B cell (primary cell): ENCODE measurements around the gene HYAL2. TPM values are rescaled to one million over a fixed set of nuclear protein-coding genes. Genes with fewer than 3 reads are reported as not detected.

ENCODE experiments used
- ATAC-seq: fragments of 200-7000 bp; cut with Tn5 transposase; one replicate; pipeline ENCODE4 v1.10.0; 2021; ENCODE audit warnings: low read depth, mild to moderate bottlenecking, moderate number of reproducible peaks, moderate library complexity
- CTCF ChIA-PET: fragments of 350-600 bp; sonication (Branson Sonifier 250); formaldehyde crosslinking; loops from one replicate; lab custom pipeline; 2021; ENCODE audit warnings: antibody characterized with exemption, inconsistent platforms; lab: Charles Lee
- POLR2A ChIA-PET: fragments of 350-600 bp; sonication (Branson Sonifier 250); formaldehyde crosslinking; loops from one replicate; lab custom pipeline; 2021; ENCODE audit warnings: antibody characterized with exemption; lab: Charles Lee
- DNase-seq: peaks from one replicate; pipeline ENCODE4 v3.0.0; 2013
- H2AFZ ChIP-seq: 2 replicates; pipeline ENCODE4 v1.6.1; 2012; ENCODE audit warnings: mild to moderate bottlenecking, low read depth, low read length; ENCODE audit not compliant: insufficient read depth, poor library complexity, severe bottlenecking
- H3K27ac ChIP-seq, 2 donors: 1 replicate in 1 of 2; 2 replicates in 1 of 2; pipeline ENCODE4 v1.5.1; 2012 to 2013; ENCODE audit warnings: low read length in 2 of 2, mild to moderate bottlenecking in 2 of 2, moderate library complexity in 1 of 2
- H3K27me3 ChIP-seq, 4 experiments: fragments of 200-600 bp in 1 of 4; sonication (generic) in 1 of 4; replicated peaks in 1 of 4; 1 replicate in 2 of 4; 2 replicates in 2 of 4; pipeline versions ENCODE4 v1.6.1 to v1.7.0; 2013 to 2016; ENCODE audit warnings: low read length in 3 of 4, mild to moderate bottlenecking in 2 of 4, mixed read lengths in 1 of 4, moderate library complexity in 1 of 4; ENCODE audit not compliant: insufficient read depth in 4 of 4, control insufficient read depth in 3 of 4; ENCODE audit errors: control extremely low read depth in 1 of 4
- H3K36me3 ChIP-seq, 2 experiments: replicated peaks in 1 of 2; 1 replicate in 1 of 2; 2 replicates in 1 of 2; pipeline versions ENCODE4 v1.6.1 to v1.7.1; 2013; ENCODE audit warnings: low read length in 1 of 2; ENCODE audit not compliant: insufficient read depth in 2 of 2, control insufficient read depth in 1 of 2; ENCODE audit errors: control extremely low read depth in 1 of 2, extremely low read depth in 1 of 2
- H3K4me1 ChIP-seq, 2 donors: fragments of 200-600 bp in 1 of 2; sonication (generic) in 1 of 2; 1 replicate in 1 of 2; 2 replicates in 1 of 2; pipeline versions ENCODE4 v1.5.1 to v1.6.1; 2013 to 2017; ENCODE audit warnings: low read length in 2 of 2; ENCODE audit not compliant: control insufficient read depth in 2 of 2, insufficient read depth in 2 of 2
- H3K4me2 ChIP-seq: replicated peaks from 2 replicates; pipeline ENCODE3; 2012; ENCODE audit warnings: mild to moderate bottlenecking, low read depth, low read length; ENCODE audit not compliant: poor library complexity, severe bottlenecking
- H3K4me3 ChIP-seq, 5 experiments: fragments of 200-600 bp in 1 of 5; sonication (generic) in 1 of 5; 1 replicate in 3 of 5; 2 replicates in 2 of 5; pipeline versions ENCODE4 v1.5.1 to v1.7.0; 2011 to 2016; ENCODE audit warnings: low read length in 4 of 5, mild to moderate bottlenecking in 4 of 5, low read depth in 2 of 5, control low read depth in 1 of 5, moderate library complexity in 1 of 5; ENCODE audit not compliant: insufficient read depth in 1 of 5; ENCODE audit errors: control extremely low read depth in 1 of 5, extremely low read depth in 1 of 5
- H3K79me2 ChIP-seq: fragments of 200-600 bp; sonication (generic); one replicate; pipeline ENCODE4 v1.6.0; 2016; ENCODE audit warnings: low read length; ENCODE audit not compliant: control insufficient read depth, insufficient read depth
- H3K9ac ChIP-seq: fragments of 200-600 bp; sonication (generic); 2 replicates; pipeline ENCODE4 v1.6.1; 2017; ENCODE audit warnings: mild to moderate bottlenecking, low read length, moderate library complexity
- H3K9me3 ChIP-seq, 3 donors: one replicate each; pipeline versions ENCODE4 v1.6.1 to v1.7.1; 2013; ENCODE audit warnings: low read length in 2 of 3; ENCODE audit not compliant: control insufficient read depth in 2 of 3, insufficient read depth in 1 of 3; ENCODE audit errors: control extremely low read depth in 1 of 3
- H4K20me1 ChIP-seq: 2 replicates; pipeline ENCODE4 v1.6.0; 2012; ENCODE audit warnings: mild to moderate bottlenecking, low read length; ENCODE audit not compliant: insufficient read depth, control insufficient read depth, poor library complexity, severe bottlenecking
- H3K27ac Mint-ChIP-seq: one replicate; pipeline ENCODE4 v1.8.0; 2021; ENCODE audit warnings: mixed read lengths
- H3K27me3 Mint-ChIP-seq: one replicate; pipeline ENCODE4 v1.8.0; 2021; ENCODE audit warnings: mixed read lengths
- H3K4me1 Mint-ChIP-seq: one replicate; pipeline ENCODE4 v1.8.0; 2021; ENCODE audit warnings: mixed read lengths
- H3K4me3 Mint-ChIP-seq: one replicate; pipeline ENCODE4 v1.8.0; 2021; ENCODE audit warnings: mixed read lengths
- H3K9me3 Mint-ChIP-seq: one replicate; pipeline ENCODE4 v1.8.0; 2022; ENCODE audit warnings: mixed read lengths; ENCODE audit not compliant: insufficient read depth
- EZH2 ChIP-seq: IDR thresholded peaks from 2 replicates; pipeline ENCODE4 v1.6.1; 2012; ENCODE audit warnings: borderline replicate concordance, low read depth, mild to moderate bottlenecking, moderate library complexity, low read length; ENCODE audit not compliant: insufficient read depth, poor library complexity, severe bottlenecking
- WGBS: methylation state at CpG from one replicate; pipeline ENCODE4 v1.1.5; 2013; ENCODE audit warnings: missing lambda C conversion rate; ENCODE audit not compliant: insufficient coverage; 5-methylcytosine and 5-hydroxymethylcytosine counted together
- intact Hi-C: fragments of 100-400 bp; cut with micrococcal nuclease; formaldehyde crosslinking; loops from one replicate; pipeline ENCODE4 v1.10.0; 2022
- polyA plus RNA-seq: library from polyadenylated mRNA; depleted of rRNA; stranded (reverse); fragments of >200 nt; gene quantifications from 2 replicates; pipeline ENCODE4 v1.2.3, GENCODE V29; 2012
- total RNA-seq, 2 donors: library from RNA; stranded (reverse); fragments of 120-200 nt in 1 of 2; gene quantifications; 1 replicate in 1 of 2; 2 replicates in 1 of 2; pipeline versions ENCODE4 v1.2.3 to v1.2.4, GENCODE V29; 2013 to 2022
- TF ChIP-seq, protein P1 (sequence below): fragments of 200-600 bp; IDR thresholded peaks from one replicate; pipeline ENCODE4 v1.8.0; 2022; ENCODE audit warnings: antibody characterized with exemption, mild to moderate bottlenecking

The HYAL2 gene
- total and polyA plus RNA-seq, 2 donors (not counting 1 experiment from before 2014, with no cell fraction given): 4.2 to 5.1 TPM

- H3K9me3 ChIP-seq: no peaks in the 10 kb centered on the region
- CTCF ChIA-PET: interaction anchor here (0.5 to 3.4 kb wide), 10 partner anchors 9 to 510 kb away, joined by 3 to 20 read pairs (median 4); partner anchors contain the start of genes CYB561D2, HYAL3, NAA80 and NPRL2
- no peaks in the 10 kb centered on the region for H3K27me3 Mint-ChIP-seq
- no peaks in the 10 kb centered on the region for H3K9me3 Mint-ChIP-seq
- peak within 1 kb of the TSS; percentile 99 for H3K4me2 ChIP-seq
- peak within 1 kb of the TSS; percentile 95 for H3K4me3 Mint-ChIP-seq
- TF ChIP-seq, protein P1, sequence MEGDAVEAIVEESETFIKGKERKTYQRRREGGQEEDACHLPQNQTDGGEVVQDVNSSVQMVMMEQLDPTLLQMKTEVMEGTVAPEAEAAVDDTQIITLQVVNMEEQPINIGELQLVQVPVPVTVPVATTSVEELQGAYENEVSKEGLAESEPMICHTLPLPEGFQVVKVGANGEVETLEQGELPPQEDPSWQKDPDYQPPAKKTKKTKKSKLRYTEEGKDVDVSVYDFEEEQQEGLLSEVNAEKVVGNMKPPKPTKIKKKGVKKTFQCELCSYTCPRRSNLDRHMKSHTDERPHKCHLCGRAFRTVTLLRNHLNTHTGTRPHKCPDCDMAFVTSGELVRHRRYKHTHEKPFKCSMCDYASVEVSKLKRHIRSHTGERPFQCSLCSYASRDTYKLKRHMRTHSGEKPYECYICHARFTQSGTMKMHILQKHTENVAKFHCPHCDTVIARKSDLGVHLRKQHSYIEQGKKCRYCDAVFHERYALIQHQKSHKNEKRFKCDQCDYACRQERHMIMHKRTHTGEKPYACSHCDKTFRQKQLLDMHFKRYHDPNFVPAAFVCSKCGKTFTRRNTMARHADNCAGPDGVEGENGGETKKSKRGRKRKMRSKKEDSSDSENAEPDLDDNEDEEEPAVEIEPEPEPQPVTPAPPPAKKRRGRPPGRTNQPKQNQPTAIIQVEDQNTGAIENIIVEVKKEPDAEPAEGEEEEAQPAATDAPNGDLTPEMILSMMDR: no peak
- no peak for TF ChIP-seq EZH2
- H3K36me3 ChIP-seq: peaks cover 0 to 55% of the 10 kb centered on the region in 2 experiments
- H4K20me1 ChIP-seq: peaks cover 35% of the 10 kb centered on the region
- H3K27ac Mint-ChIP-seq: peak within 1 kb of the TSS; percentile 91
- POLR2A ChIA-PET: interaction anchor here (0.6 to 2.9 kb wide), 8 partner anchors 9 to 1666 kb away, joined by 3 to 27 read pairs (median 6); partner anchors contain the start of genes CYB561D2, HYAL3, IFRD2 and NAA80
- ATAC-seq (peak; percentile 94), DNase-seq (peak; percentile 97)
- H2AFZ ChIP-seq: peak within 1 kb of the TSS; percentile 75
- H3K9ac ChIP-seq: peak within 1 kb of the TSS; percentile 87
- H3K4me3 ChIP-seq: peak within 1 kb of the TSS; percentile 39 to 98 (median 87)
- WGBS: 2% methylated on average over 55 of the region's 55 CpGs
- H3K4me1 ChIP-seq: peaks cover 14 to 24% of the 10 kb centered on the region in 2 donors
- H3K27ac ChIP-seq: peak within 1 kb of the TSS; percentile 66 to 90
- intact Hi-C loops: loop anchor here (1.0 kb wide), 5 partner anchors 9 to 101 kb away; partner anchors contain the start of genes CYB561D2, HYAL3, NAA80 and NPRL2
- H3K27me3 ChIP-seq: no peaks in the 10 kb centered on the region
- H3K79me2 ChIP-seq: peaks cover 41% of the 10 kb centered on the region
- peaks cover 25% of the 10 kb centered on the region for H3K4me1 Mint-ChIP-seq
Observed at GRCh38 chr3:50327943-50328691, 5.6 kb upstream of the HYAL2 start, which contains the start of gene TUSC2. Gene TUSC2 (minus strand): TSS chr3:50328223. CDS start chr3:50328099, 124 bp downstream.
